K562 (cell line): ENCODE data around the gene DRGX. TPM values are rescaled to one million over a fixed set of nuclear protein-coding genes. Genes with fewer than 3 reads are reported as not detected.

Experiments used
- ETV1 ChIP-seq: fragments of 450-650 bp; conservative IDR thresholded peaks from 2 replicates; pipeline ENCODE4 v1.6.1; 2016; ENCODE audit warnings: missing genetic modification characterization, control low read depth, low read depth, missing compliant biosample characterization
- MYNN ChIP-seq, 2 experiments: sonication (generic); formaldehyde crosslinking in 1 of 2; IDR thresholded peaks; 2 replicates each; pipeline versions ENCODE4 v1.5.0 to v1.6.1; 2016 to 2020; ENCODE audit warnings: antibody characterized with exemption in 1 of 2, missing genetic modification reagents in 1 of 2
- POLR2AphosphoS2 ChIP-seq: IDR thresholded peaks from 2 replicates; pipeline ENCODE4 v1.6.1; 2012; ENCODE audit warnings: low read length, improper control_type of control experiment
- ZNF133 ChIP-seq: fragments of 250-450 bp; sonication (Bioruptor Pico); IDR thresholded peaks from 2 replicates; pipeline ENCODE4 v1.4.0; 2020; ENCODE audit warnings: mild to moderate bottlenecking
- ZNF263 ChIP-seq: sonication (generic); formaldehyde crosslinking; IDR thresholded peaks from 2 replicates; pipeline ENCODE4 v1.8.0; 2022; ENCODE audit warnings: mild to moderate bottlenecking, missing genetic modification reagents, borderline replicate concordance
- ZNF766 ChIP-seq: fragments of 200-800 bp; sonication (Bioruptor generic); conservative IDR thresholded peaks from 2 replicates; pipeline ENCODE4 v1.6.1; 2016; ENCODE audit warnings: missing genetic modification characterization, missing compliant biosample characterization
- polyA plus RNA-seq, 8 experiments: library from polyadenylated mRNA; depleted of rRNA in 4 of 8; stranded (reverse) in 5 of 8; unstranded in 3 of 8; fragments of >200 nt; fragmentation: Nextera tagmentation in 2 of 8; fragmentation: Illumina TruSeq in 1 of 8; extraction: Ambion mirVana in 2 of 8; extraction: Trizol in 1 of 8; gene quantifications; 2 replicates each; pipeline versions ENCODE4 v1.2.1 to v1.2.3, GENCODE V29; 2011 to 2014; ENCODE audit warnings: inconsistent platforms in 1 of 8, missing spikeins in 1 of 8
- total RNA-seq, 7 experiments: library from RNA; depleted of rRNA in 6 of 7; stranded (reverse); fragments of >200 nt in 6 of 7; fragmentation: Illumina TruSeq in 2 of 7; extraction: Trizol in 2 of 7; gene quantifications; 2 replicates each; pipeline versions ENCODE4 v1.2.1 to v1.2.3, GENCODE V29; 2011 to 2021; ENCODE audit warnings: low replicate concordance in 1 of 7
- TF ChIP-seq, protein P1 (sequence below): fragments of 250-450 bp; sonication (Bioruptor Pico); IDR thresholded peaks from 2 replicates; pipeline ENCODE4 v1.8.0; 2022; ENCODE audit warnings: inconsistent platforms, mild to moderate bottlenecking, moderate library complexity, borderline replicate concordance
- TF ChIP-seq, protein P2 (sequence below), 2 experiments: fragments of 450-650 bp; formaldehyde crosslinking in 1 of 2; IDR thresholded peaks; 2 replicates each; pipeline versions ENCODE4 v1.4.0 to v1.6.1; 2014 to 2020; ENCODE audit warnings: mild to moderate bottlenecking in 2 of 2, borderline replicate concordance in 1 of 2, low read depth in 1 of 2
- TF ChIP-seq, protein P3 (sequence below): sonication (generic); formaldehyde crosslinking; IDR thresholded peaks from 2 replicates; pipeline ENCODE4 v1.9.0; 2022; ENCODE audit warnings: mild to moderate bottlenecking, missing genetic modification reagents

The DRGX gene
- total and polyA plus RNA-seq, 9 of the 15 experiments (the other 6 are each of a cell fraction or from before 2014, with no cell fraction given), result not detected

DNA sequence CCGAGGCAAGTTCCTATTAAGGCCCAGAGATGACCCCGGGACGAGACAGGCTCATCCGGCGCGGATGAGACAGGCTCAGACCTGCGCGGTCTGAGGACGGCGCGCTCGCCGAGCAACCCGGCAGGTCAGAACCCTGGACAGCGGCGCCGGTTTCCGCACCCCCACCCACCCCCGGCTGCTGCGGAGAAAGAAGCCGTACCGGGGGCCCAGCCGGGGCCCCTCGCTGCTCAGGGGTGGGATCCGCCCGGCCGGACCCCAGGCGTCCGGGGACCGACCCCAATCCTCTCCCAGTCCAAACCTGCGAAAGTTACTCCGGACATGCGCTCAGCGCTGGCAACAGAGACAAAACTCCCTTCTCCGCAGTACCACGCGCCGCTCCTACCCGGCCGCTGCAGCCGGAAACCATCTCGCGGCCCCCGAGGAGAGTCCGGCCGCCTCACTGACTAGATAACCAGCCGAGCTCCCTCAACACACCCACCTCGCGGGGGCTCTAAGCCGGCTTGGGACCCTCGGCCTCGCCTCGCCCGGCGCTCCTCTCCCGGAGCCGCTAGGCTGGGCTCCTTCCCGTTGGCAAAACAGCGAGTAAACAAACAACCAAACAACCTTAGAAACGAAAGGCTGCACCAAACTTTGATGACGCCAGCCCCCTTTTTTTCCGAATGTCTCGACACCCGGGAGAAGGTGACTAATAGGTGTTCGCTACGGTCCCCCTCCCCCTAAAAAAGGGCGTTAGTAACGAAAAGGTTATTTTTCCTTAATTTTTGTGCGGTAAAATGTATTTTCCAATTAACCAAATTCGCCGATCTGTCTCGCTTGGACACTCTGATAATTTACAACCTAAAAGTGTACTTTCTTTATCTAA is 2.3 kb upstream of the DRGX start (continued):
- TF ChIP-seq, protein P1, sequence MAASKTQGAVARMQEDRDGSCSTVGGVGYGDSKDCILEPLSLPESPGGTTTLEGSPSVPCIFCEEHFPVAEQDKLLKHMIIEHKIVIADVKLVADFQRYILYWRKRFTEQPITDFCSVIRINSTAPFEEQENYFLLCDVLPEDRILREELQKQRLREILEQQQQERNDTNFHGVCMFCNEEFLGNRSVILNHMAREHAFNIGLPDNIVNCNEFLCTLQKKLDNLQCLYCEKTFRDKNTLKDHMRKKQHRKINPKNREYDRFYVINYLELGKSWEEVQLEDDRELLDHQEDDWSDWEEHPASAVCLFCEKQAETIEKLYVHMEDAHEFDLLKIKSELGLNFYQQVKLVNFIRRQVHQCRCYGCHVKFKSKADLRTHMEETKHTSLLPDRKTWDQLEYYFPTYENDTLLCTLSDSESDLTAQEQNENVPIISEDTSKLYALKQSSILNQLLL (CRISPR knock-in tag), result no peak
- TF ChIP-seq, protein P2, sequence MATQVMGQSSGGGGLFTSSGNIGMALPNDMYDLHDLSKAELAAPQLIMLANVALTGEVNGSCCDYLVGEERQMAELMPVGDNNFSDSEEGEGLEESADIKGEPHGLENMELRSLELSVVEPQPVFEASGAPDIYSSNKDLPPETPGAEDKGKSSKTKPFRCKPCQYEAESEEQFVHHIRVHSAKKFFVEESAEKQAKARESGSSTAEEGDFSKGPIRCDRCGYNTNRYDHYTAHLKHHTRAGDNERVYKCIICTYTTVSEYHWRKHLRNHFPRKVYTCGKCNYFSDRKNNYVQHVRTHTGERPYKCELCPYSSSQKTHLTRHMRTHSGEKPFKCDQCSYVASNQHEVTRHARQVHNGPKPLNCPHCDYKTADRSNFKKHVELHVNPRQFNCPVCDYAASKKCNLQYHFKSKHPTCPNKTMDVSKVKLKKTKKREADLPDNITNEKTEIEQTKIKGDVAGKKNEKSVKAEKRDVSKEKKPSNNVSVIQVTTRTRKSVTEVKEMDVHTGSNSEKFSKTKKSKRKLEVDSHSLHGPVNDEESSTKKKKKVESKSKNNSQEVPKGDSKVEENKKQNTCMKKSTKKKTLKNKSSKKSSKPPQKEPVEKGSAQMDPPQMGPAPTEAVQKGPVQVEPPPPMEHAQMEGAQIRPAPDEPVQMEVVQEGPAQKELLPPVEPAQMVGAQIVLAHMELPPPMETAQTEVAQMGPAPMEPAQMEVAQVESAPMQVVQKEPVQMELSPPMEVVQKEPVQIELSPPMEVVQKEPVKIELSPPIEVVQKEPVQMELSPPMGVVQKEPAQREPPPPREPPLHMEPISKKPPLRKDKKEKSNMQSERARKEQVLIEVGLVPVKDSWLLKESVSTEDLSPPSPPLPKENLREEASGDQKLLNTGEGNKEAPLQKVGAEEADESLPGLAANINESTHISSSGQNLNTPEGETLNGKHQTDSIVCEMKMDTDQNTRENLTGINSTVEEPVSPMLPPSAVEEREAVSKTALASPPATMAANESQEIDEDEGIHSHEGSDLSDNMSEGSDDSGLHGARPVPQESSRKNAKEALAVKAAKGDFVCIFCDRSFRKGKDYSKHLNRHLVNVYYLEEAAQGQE (IDR thresholded peaks at IDR 0.05; ENCODE audit: borderline replicate concordance), result peak; percentile 99
- TF ChIP-seq, protein P2 (CRISPR knock-in tag; IDR thresholded peaks at IDR 0.05; ENCODE audit: low read depth), result peak; percentile 99
- TF ChIP-seq ZNF133 (CRISPR knock-in tag) (no peak), ZNF263 (0 out of 2 replicates have a peak, but pooled peaks have one; percentile 44), POLR2AphosphoS2 (no peak), ETV1 (tag) (0 out of 2 replicates have a peak, but pooled peaks have one; percentile 32), MYNN (IDR thresholded peaks at IDR 0.05) (no peak), MYNN (CRISPR knock-in tag; IDR thresholded peaks at IDR 0.05) (0 out of 2 replicates have a peak, but pooled peaks have one; percentile 53), ZNF766 (CRISPR knock-in tag) (peak; percentile 40; the same call in 1 of the 2 replicates)
- TF ChIP-seq, protein P3, sequence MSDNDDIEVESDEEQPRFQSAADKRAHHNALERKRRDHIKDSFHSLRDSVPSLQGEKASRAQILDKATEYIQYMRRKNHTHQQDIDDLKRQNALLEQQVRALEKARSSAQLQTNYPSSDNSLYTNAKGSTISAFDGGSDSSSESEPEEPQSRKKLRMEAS (CRISPR knock-in tag), result no peak
